ENCODE results near the gene FEN1.

FEN1 gene

DNA sequence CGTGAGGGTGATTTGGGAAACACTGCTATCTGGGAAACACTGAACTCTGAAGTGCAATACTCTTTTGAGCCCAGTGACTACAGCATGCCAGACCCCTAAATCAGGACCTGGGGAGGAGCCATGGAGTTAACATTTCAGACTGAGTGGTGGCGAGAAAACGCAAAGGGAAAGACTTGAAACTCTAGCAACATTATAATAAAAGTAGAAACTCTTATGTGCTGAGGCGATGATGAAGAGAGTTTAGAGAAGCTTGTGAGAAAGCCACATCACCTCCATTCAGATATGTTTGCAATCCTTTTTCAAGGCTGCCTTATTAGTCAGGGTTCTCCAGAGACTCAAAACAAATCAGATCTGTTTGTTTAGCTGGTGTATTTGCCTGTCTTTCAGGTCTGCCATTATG lies 1.9 kb downstream of the FEN1 start:
- DNase-seq (ENCODE audit: low read depth): no peak

DNA sequence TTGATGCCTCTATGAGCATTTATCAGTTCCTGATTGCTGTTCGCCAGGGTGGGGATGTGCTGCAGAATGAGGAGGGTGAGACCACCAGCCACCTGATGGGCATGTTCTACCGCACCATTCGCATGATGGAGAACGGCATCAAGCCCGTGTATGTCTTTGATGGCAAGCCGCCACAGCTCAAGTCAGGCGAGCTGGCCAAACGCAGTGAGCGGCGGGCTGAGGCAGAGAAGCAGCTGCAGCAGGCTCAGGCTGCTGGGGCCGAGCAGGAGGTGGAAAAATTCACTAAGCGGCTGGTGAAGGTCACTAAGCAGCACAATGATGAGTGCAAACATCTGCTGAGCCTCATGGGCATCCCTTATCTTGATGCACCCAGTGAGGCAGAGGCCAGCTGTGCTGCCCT lies 2.7 kb downstream of the FEN1 start:
- DNase-seq (ENCODE audit: low read depth): no peak

DNA sequence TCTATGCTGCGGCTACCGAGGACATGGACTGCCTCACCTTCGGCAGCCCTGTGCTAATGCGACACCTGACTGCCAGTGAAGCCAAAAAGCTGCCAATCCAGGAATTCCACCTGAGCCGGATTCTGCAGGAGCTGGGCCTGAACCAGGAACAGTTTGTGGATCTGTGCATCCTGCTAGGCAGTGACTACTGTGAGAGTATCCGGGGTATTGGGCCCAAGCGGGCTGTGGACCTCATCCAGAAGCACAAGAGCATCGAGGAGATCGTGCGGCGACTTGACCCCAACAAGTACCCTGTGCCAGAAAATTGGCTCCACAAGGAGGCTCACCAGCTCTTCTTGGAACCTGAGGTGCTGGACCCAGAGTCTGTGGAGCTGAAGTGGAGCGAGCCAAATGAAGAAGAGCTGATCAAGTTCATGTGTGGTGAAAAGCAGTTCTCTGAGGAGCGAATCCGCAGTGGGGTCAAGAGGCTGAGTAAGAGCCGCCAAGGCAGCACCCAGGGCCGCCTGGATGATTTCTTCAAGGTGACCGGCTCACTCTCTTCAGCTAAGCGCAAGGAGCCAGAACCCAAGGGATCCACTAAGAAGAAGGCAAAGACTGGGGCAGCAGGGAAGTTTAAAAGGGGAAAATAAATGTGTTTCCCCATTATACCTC lies 3.3 kb downstream of the FEN1 start:
- DNase-seq (ENCODE audit: low read depth): no peak

DNA sequence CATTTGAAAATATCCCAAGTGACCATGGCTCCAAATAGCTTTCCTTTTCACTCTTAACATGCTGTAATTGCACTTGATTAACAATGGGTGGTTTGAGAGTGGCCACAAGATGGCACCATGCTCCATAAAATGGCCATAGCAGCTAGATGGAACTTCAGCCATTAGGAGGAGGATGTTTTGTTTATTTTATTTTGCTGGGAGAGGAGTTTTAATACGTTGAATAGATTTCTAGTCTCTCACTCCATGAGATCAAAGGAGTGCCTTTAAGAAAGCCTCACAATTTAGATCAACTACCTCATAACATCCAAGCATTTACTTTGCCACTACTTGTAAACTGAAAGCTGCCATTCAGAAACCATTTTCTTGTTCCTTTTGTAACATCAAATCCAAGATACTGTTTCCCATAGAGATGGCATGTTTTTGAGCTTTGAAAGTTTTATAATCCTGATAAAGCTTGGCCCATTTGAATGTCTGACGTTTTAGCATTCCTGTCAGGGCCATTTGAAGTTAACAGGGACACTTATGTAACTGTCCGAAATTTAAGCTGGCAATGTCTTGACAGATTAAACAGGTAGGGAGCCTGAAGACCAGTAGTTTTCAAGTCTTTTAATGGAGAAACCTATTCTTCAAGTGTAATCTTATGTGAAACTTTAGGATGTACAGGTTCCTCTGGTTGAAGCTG lies 4.7 kb downstream of the FEN1 start:
- DNase-seq (ENCODE audit: low read depth): peak; percentile 59

DNA sequence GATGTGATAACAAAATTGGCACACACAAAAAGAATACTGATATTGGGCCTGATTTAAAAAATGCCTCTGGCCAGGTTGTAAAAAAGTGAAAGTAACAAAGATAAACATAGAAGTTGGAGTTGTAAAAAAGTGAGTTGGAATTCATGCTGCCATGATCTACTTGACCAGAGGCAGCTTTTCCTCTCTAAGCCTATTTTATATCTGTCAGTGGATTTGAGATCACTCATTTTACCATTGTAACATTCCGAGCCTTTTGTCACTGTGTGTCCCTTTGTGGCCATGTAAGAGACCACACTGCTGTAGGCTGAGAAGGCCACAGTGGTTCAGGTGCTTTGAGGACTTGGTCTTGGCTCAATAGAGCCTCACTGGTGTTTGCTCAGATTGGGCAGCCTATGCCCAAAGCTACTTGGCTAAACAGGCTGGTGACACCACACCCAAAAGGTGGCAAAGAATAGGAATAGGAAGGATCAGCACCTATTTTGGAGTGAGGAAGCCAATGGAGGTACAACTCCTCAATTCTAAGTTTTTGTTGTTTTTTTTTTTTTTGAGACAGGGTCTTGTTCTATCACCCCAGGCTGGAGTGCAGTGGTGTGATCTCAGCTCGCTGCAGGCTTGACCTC lies 7.1 kb downstream of the FEN1 start:
- no peak for DNase-seq (ENCODE audit: low read depth)

DNA sequence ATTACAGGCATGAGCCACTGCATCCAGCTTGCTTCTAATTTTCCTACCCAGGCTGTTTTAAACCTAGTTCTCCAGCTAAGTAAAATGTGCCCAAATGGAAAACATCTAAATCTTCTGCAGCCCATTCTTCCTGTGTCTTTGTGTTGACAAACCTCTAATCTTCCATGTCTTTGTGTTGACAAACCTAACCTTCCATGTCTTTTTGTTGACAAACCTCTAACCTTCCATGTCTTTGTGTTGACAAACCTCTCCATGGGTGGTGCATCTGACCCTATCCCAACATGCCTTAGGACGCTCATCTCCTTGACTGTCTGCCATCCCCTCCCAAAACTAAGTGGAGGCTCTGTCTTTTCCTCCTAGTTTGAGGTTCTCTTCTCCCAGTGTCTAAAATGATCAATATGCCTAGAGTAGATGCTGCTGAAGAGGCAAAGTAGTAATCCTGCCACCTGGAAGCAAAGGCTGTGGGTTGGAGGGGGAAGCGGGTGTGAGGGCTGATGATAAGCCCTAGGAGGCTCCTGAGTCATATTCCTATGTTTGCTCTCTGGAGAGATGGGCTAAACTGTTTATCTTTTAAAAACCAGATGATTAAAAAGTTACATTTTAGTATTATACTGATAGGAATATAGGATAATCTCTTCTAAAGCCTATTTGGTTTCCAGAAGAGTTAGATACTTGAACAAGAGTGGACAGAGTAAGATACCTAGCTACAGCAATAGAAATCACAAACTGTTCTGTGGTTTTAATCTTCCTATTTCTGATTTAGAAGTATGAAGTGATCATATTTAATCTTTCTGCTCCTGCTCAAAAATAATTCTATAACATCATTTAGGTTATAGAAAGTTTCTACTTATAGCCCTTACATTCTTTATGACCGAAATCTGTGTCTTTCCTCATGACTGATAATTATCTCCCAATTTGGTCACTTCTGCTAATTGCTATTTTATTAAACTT lies 7.9 kb downstream of the FEN1 start:
- no peak for DNase-seq (ENCODE audit: low read depth)

DNA sequence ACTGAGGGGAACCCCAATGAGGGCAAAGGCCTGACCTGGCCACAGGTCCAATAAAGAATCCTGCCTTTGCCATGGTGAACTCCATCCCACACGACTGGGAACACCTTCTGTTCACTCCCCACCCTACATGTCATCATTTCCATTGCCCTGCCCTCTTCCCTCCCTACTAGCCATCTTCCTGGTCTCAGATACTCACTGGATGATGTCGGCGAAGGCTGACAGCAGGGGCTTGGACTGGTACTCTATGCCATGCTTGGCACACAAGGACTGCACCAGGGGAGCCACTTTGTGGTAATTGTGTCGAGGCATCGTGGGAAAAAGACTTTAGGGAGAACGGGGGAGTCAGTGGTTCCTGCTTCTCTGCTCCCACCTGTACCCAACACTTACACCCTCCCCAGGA lies 9.9 kb downstream of the FEN1 start:
- no peak for DNase-seq (ENCODE audit: low read depth)

DNA sequence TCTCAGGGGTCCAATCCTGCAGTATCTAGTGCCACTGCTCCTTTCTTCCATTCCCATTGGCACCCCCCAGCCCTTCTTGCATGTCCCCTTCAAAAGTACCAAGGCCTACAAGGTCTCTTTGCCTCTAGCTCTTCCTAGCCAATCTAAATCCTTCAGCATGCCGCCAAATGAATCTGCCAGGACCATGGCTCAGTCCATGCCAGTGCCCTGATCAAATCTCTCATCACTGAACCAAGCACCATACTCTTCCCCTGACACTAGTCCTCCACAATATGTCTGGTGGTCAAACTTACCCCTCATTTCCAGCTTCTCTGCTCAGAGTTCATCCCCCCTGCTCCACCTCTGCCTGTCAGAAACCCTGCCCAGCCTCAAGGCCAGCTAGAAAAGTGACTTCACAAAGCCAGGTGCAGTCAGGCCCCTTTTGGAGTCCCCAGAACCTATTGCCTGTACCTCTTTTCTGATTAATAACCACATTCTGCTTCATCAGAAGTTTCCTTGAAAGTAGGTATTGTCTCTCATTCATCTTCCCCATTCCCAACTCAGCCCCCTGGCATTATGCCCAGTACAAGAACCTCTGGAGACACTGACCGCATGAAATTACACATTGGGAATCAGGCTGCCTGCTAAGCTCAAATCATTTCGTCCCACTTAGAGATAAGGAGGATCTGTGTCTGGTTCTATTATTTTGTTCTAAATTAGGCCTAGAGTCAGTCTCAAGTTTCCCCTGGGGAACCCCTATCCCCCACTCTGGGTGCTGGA lies 11.4 kb downstream of the FEN1 start:
- no peak for DNase-seq (ENCODE audit: low read depth)

DNA sequence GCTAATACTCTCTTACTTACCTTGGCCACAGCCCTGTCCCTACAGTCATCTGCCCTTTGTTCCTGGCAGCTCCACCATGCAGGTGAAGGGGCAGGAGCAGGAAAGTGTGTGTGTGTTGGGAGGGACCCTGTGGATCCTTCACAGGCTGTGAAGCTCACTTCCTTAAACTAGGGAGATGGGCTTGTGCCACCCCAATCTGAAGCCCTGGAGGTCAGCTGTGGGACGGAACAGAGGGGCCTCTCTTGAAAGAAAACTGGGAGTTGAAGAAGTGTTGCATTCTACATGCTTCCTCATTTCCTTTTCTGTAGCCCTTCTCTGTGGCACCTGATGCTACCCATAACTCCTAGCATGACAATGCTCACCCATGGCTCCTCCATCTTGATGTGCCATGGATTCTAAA lies 12.4 kb downstream of the FEN1 start:
- no peak for DNase-seq (ENCODE audit: low read depth)

DNA sequence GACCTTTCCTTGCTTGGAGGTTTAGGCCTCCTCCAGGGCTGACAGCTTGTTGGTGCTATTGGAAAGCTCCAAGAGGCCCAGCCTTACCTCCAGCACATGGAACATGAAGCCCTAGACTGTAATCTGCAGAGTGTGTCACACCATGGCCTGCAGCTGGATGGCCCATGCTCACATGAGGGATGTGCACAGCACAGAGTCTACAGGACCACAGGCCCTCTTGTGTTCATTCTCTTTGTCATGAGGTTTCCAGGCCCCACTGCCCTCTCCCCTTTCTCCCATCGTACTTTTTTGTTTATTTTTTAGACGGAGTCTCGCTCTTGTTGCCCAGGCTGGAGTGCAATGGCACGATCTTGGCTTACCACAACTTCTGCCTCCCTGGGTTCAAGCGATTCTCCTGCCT lies 14.1 kb downstream of the FEN1 start:
- DNase-seq (ENCODE audit: low read depth): no peak

DNA sequence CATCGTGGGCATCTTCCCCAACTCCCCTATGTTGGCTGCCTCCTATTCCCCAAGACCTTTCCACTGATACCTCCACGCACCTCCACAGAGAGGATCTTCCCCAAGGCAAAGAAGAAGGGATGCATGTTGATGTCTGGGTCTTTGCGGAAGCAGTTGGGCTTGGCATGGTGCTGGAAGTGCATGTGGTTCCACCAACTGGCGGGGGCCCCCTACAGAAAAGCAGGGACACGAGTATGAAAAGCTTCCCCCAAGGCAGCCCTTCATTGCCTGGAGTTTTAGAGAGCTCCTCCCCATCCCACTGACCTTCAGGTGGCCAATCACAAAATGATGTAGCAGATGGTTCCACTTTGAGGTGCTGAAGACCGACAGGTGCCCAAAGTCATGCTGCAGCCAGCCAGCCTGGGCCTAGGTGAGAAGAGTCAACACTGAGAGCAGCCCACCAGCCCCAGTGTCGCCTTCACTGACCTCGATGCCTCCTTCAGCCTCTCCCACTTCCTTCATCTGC lies 18.0 kb downstream of the FEN1 start:
- no peak for DNase-seq (ENCODE audit: low read depth)

DNA sequence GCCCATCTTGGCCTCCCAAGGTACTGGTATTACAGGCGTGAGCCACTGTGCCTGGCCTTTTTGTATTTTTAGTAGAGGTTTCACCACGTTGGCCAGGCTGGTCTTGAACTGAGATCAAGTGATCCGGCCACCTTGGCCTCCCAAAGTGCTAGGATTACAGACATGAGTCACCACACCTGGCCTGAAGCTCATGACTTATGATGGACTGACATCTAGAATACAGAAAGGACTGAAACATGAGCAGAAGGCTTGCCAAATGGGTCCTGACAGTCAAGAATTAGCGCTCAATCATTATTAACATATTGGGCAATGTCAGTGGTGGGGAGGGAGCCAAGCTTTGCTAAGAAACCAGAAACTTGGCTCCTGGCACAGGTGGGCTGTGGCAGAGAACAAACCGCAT lies 19.1 kb downstream of the FEN1 start:
- no peak for DNase-seq (ENCODE audit: low read depth)

DNA sequence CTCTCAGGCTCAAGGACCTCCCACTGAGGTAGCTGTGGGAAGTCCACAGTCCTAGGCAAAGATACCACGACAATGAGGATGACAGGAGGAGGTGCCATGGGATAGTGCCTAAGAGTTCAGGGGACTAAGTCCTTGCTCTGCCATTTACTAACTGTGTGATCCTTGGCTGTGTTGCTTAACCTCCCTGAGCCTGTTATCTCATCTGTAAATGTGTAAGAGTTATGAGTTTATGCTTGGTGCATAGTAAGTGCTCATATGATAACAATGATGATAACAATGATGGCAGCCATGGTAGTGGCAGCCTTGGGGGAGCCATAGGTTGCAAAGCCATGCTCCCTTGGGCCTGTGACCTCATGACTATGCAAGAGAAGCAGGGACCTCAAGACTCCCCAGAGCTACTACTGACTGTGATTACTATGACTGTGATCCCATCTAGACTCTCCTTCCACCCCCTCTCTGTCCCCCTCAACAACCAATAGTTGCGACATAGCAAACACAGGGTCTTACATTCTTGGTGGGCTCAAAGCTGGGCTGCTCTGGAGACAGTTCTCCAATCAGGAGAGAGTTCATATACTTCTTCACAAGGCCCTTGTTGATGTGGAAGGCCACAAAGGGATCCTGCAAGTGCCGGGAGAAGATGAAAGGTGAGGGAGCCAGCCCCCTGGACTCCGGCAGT lies 20.2 kb downstream of the FEN1 start:
- no peak for DNase-seq (ENCODE audit: low read depth)

DNA sequence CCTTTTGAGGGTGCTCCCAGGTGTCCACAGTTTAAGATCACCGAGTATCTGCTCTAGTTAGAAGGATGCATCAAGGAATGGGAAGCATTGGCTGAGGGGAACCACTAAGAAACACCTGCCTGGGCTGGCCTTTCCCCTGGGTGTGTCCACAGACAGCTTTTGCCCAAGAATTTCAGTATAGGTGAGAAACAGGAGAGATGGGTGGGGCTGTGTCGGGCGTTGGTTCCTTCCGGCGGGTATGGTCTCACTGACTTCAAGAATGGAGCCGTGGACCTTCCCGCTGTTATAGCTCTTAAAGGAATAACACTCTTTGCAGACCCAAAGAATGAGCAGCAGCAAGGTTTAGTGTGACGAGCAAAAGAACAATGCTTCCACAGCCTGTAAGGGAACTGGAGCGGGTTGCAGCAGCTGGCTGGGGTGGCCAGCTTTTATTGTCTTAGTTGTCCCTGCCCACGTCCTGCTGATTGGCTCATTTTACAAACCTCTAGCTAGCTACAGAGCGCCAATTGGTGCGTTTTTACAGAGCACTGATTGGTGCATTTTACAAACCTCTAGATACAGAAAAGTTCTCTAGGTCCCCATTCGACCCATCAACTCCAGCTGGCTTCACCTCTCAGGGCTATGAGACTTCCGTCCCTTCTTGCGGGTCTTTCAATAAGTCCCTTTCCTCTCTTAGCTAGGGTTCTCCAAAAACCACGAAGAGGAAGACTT lies 21.7 kb downstream of the FEN1 start:
- DNase-seq (ENCODE audit: low read depth): no peak

DNA sequence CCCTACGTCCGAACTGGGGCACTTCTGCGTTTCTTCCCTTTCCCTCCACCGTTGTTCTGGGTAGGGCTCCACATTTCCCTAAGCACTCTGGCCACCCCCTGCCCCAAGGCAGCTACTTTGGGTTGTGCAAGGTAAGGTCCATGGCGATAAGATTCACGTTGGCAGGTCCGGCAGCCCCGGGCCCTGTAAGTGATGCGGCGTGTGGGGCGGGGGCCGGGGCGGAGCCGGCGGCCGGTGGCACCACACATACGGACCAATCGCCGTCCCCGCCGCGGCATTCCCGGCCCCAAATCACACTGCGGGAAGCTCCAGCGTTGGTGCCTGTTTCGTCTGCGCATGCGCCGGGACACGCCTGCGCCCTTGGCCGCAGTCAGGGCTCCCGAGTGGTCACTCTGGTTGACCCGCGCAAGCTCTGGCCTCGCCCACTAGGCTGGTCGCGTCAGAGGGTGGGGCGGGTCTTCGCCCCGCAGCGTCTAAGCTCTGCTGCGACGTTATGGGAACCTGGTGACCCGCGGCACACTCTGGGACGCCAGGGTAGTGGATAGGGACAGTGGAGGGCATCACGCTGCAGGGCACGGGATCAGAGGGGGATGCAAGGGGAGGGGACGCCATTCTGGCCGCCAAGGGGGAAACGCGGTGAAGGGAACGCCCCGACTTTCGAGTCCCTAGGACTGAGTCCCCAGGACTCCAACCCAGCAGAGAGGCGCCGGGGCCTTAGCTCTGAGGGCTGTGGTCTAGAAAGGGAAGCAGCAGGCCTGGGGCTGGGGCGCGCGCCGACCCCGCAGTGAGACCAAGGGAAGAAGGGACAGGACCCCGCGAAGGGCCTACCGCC lies 22.5 kb downstream of the FEN1 start:
- no peak for DNase-seq (ENCODE audit: low read depth)

DNA sequence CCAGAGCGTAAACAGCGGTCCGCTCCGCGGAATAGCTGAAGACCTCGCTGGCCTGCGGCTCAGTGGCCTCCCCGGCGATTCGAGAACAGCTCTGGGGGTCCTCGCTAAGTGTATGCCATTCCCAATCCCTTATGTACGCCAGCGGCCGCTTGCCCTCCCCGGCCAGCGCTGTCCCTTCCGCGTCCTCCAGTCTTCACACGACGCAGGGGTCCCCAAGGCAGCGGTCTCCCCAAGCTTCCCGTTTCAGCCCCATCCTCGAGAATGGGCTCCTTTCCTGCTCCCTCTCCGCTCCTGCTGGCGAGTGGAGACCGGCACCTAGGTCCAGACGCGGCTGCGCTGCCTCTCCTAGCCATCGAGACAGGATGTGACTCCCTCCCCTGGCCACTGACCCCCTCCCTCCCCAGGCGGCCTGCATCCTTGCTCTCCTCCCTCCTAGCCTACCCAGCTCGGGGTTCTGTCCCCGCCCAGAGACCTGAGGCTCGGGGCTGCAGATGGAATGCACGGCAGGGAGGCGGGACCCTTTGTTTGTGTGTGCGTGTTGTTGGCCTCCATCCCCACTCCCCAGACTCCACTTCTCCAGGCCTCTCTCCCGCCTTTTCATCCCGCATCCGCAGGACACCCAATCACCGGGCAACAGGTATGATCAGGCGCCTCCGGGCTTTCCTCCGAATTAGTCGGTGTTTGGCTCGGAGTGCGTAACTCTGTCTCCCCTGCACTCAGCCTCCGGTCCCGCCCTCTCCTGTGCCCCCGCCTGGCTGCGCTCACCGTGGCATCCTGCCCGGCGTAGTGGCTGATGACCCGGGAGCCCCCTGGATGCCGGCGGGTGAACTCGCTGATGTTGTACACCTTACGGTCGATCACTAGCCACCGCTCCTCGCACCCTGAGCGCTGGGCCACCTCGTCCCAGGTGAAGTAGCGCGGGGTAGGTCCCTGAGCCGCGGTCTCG lies 23.4 kb downstream of the FEN1 start:
- peak; percentile 43 for DNase-seq (ENCODE audit: low read depth)

DNA sequence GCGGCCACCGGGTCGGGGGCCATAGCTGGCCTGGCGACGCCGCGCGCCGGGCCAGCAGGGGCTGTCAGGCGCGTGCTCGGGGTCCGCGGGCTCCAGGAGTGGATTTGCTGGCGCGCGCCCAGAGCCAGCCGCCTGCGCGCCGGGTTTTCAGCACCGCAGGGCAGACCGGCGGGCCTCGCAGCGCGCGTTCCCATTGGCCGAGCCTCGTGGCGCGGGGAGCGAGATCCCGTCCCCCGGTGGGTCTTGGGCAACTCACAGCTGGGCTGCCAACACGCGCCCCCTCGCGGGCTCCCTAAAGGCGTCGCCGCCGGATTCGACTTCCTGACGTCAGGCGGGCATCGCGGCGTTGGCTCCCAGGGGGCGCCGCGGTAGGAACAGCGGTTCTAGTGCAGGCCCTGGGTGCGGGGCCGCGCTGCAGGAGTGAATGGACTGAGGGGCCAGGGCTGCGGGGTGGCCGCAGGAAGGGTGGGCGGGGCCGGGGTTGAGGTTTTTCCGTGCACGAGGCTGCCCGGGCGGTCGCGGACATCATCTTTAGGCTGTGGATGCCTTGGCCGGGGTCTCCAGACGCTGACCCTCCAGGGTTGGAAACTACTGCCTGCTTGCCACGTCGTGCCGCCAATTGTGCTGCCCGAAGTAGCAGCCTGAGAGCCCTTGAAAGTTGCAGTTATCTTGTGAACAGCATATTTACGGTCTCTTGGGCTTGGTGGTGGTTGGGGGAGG lies 24.2 kb downstream of the FEN1 start, which contains the start of gene FADS1:
FADS1 (minus strand) TSS at position 268 of the 720 bp plus-strand sequence; CDS start at position 194, 74 bp downstream.
- peak; percentile 49 for DNase-seq (ENCODE audit: low read depth)

All from activated gamma-delta T cell treated with anti-CD3 and anti-CD28 coated beads, Interleukin-2, amount 50 U/mL, for 16 hours (primary cell).